Memory B cell (primary cell): ENCODE measurements around the gene NCKAP5.

ENCODE experiments used
- ATAC-seq: fragments of 150-1000 bp; cut with Tn5 transposase; 2 replicates; pipeline ENCODE4 v1.10.0; 2021; ENCODE audit warnings: low read depth, mild to moderate bottlenecking, moderate library complexity
- DNase-seq, 2 donors: peaks; one replicate each; pipeline ENCODE4 v3.0.0; 2022; ENCODE audit warnings: low spot score in 2 of 2
- H3K27ac Mint-ChIP-seq: one replicate; pipeline ENCODE4 v1.8.0; 2022; ENCODE audit warnings: mild to moderate bottlenecking, moderate library complexity, mixed read lengths
- H3K27me3 Mint-ChIP-seq: one replicate; pipeline ENCODE4 v1.8.0; 2022; ENCODE audit warnings: mixed read lengths
- H3K36me3 Mint-ChIP-seq: one replicate; pipeline ENCODE4 v1.8.0; 2022; ENCODE audit warnings: mild to moderate bottlenecking, mixed read lengths
- H3K4me1 Mint-ChIP-seq: one replicate; pipeline ENCODE4 v1.8.0; 2022; ENCODE audit warnings: mixed read lengths
- H3K4me3 Mint-ChIP-seq: one replicate; pipeline ENCODE4 v1.8.0; 2022; ENCODE audit warnings: mild to moderate bottlenecking, moderate library complexity, mixed read lengths
- H3K9me3 Mint-ChIP-seq: one replicate; pipeline ENCODE4 v1.8.0; 2022; ENCODE audit warnings: mixed read lengths

Gene NCKAP5

DNA sequence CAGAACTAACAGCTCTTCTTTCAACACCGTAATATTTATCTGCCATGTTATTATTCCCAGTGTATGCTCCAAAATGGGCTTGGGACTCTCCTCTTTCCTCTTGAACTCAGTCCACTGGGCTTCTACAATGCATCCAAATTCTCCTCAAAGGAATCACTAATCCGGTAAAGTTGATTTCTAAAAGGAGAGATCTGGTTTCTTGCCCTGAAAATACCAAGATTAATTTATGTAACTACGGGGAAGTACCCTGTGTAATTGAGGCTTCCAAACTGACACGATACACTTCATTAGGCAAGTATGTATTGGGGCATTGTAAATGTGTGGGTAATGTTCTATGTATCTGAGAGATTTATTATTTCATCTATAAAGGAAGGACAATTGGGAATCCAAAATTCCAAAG, 5.7 kb downstream of the NCKAP5 start:
- no peak for ATAC-seq
- H3K36me3 Mint-ChIP-seq, result no peaks in the 10 kb centered on the region
- no peaks in the 10 kb centered on the region for H3K4me1 Mint-ChIP-seq
- no peak for DNase-seq
- H3K9me3 Mint-ChIP-seq, result no peaks in the 10 kb centered on the region
- no peak overlapping the region for H3K4me3 Mint-ChIP-seq
- peaks cover 15% of the 10 kb centered on the region for H3K27me3 Mint-ChIP-seq
- no peak overlapping the region for H3K27ac Mint-ChIP-seq

DNA sequence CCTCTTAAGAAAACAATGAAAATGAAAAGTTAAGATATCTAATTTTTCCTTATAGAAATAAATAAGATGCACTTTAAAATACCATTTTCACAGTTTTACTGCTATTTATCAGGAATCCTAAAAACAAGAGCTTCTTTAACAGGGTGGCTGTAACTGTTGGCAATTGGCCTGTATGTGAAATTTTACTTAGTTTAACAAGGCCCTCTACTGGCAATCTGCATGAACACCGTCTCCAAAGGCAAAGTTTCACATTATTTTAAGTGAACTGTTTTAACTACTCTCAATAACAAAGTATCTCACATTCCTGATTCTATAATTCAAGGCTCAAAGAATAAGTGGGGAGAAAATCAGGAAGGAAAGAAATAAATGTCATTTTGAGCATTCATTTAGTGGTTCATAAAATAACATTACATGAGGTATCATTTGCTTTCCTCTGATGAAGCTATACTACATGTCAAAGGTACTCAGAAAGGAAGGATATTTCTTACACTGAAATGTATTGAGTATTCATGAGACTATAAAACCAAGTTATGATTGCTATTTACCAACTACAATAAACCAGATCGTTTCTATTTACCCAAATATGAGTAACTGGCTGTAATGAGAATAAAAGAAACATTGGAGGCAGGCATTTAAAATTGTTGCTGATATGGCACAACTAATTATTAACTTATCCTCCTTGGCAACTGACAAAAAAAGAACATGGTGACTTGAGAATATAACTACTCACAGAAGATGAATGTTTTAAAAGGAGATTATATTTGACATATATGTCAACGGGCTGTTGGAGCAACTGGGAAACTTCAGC, 7.0 kb downstream of the NCKAP5 start:
- Mint-ChIP-seq H3K36me3 (no peaks in the 10 kb centered on the region), H3K27ac (no peak overlapping the region), H3K4me1 (no peaks in the 10 kb centered on the region), H3K9me3 (no peaks in the 10 kb centered on the region), H3K27me3 (peaks cover 15% of the 10 kb centered on the region), H3K4me3 (no peak overlapping the region)
- ATAC-seq, result no peak
- no peak for DNase-seq

DNA sequence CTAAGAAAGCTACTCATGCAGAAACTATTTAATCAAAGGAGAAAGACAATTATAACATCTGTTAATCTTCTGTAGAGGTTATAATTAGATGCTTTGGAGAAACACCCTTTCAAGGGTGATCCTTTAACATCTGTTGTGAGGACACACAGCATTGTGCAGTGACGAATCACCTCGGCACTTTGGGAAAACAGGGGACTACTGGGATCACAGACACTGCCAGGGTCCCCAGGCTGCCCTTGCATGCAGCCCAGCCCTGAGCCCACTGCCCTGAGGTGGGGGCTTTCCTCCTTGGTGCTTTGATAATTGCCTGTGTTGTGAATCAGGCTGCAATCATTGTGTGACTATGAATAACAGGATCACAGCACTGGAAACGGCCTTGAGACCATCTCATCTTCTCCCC, 10.6 kb downstream of the NCKAP5 start:
- Mint-ChIP-seq H3K9me3 (no peaks in the 10 kb centered on the region), H3K36me3 (no peaks in the 10 kb centered on the region), H3K27me3 (peaks cover 4% of the 10 kb centered on the region), H3K4me1 (no peaks in the 10 kb centered on the region), H3K4me3 (no peak overlapping the region), H3K27ac (no peak overlapping the region)
- ATAC-seq (no peak), DNase-seq (no peak)

DNA sequence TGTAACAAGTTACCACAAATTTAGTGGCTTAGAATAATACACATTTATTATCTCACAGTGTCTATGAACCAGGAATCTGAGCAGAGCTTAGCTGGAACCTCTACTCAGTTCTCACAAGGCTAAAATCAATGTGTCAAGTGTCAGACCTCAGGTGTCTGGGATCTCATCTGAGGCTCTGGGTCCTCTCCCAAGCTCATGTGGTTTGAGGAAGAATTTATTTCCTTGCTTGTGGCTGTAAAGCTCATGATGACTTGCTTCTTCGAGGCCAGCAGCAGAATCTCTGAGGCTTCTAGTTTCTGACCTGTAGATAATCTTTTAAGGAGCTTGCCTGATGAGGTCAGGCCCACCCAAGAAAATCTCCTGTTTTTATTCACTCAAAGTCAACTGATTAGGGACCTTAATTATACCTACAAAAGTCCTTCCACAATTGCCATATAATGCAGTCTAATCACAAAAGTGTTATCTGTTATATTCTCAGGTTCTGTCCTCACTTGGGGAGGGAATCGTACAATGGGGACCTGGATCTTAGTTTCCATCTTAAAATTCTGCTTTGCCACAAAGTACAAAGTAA, 14.3 kb downstream of the NCKAP5 start:
- Mint-ChIP-seq H3K27me3 (peaks cover 4% of the 10 kb centered on the region), H3K4me1 (no peaks in the 10 kb centered on the region), H3K36me3 (no peaks in the 10 kb centered on the region), H3K9me3 (no peaks in the 10 kb centered on the region), H3K4me3 (no peak overlapping the region), H3K27ac (no peak overlapping the region)
- ATAC-seq (no peak), DNase-seq (no peak)

DNA sequence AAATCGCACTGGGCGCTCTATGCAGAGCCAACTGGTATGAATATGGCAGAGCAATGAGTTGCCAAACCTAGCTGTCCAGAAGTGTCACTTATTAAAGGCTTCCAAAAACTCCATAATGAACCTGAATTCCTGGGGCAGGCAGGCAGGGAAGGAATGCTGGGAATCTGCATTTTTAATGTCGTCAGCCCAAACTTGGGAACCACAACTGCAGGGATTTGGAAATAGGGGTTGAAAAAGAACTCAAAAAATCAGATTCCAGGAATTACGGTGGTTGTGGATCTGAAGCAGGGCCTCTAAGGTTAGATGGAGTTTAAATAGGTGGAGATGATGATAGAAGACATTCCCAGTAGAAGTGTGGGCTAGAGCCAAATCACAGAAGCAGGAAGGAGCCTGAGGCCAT, 15.0 kb downstream of the NCKAP5 start:
- no peak overlapping the region for H3K27ac Mint-ChIP-seq
- no peaks in the 10 kb centered on the region for H3K36me3 Mint-ChIP-seq
- no peak overlapping the region for H3K4me3 Mint-ChIP-seq
- no peak for DNase-seq
- H3K4me1 Mint-ChIP-seq, result no peaks in the 10 kb centered on the region
- no peak for ATAC-seq
- H3K9me3 Mint-ChIP-seq, result no peaks in the 10 kb centered on the region
- peaks cover 2% of the 10 kb centered on the region for H3K27me3 Mint-ChIP-seq

DNA sequence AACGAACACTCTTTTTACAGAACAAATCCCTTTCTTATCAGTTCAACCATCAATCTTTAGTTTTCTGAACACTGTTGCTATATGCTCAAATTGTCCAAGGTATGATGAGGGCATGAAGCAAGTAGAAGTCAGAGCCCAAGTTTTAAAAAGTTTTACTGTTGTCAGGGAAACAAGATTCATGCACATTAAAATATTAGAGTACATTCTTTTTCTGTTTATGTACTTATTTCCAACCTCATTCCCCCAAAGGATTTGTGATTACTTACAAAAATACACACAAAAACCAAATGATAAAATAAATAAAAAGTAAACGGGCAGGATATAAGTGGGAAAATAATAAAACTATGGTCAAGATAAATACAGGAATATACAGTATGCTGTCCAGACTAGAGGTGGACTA, 15.4 kb downstream of the NCKAP5 start:
- H3K36me3 Mint-ChIP-seq, result no peaks in the 10 kb centered on the region
- H3K4me3 Mint-ChIP-seq, result no peak overlapping the region
- no peak for DNase-seq
- H3K27me3 Mint-ChIP-seq, result no peaks in the 10 kb centered on the region
- H3K27ac Mint-ChIP-seq, result no peak overlapping the region
- H3K4me1 Mint-ChIP-seq, result no peaks in the 10 kb centered on the region
- H3K9me3 Mint-ChIP-seq, result no peaks in the 10 kb centered on the region
- no peak for ATAC-seq

DNA sequence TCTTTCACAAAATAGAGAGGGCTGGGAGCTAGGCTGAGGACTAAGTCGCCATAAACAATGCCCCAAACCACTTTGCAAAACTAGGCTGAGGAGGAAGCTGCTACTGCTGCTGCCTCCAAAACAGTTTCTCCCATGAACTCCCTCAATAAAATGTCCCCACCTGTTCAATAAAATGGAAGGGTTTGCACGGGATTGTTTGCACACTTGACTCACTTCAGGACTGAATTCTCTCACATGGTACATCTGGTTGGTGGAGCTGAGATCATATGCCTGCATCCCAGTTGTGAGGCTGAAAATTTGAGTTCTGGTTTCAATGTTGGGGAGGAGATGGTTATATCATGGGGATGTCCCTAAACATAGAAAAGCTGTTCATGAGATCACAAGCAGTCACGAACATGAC, 26.5 kb downstream of the NCKAP5 start:
- no peak for ATAC-seq
- H3K27me3 Mint-ChIP-seq, result peaks cover 3% of the 10 kb centered on the region

DNA sequence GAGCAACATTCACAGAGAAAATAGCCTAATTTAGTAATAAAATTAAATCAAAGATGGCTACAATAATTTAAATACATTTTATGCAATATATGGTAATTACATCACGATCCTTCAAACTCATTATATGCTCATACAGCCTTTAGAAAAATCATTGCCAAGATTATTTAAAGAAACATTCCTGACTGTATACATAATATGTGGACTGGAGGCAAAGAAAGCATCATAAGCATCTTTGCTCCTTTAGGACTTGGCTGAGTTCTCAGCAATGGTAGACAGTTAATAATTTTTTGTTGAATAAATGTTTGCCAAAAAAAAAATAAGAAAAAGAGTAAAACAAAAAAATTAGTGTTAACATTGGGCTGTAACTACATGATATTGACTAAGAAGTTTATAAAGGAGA, 26.9 kb downstream of the NCKAP5 start:
- H3K4me1 Mint-ChIP-seq, result no peaks in the 10 kb centered on the region

More for the DNA sequence above, 26.5 kb downstream of the NCKAP5 start:
- Mint-ChIP-seq H3K36me3 (no peaks in the 10 kb centered on the region), H3K27ac (no peak overlapping the region), H3K4me1 (no peaks in the 10 kb centered on the region), H3K9me3 (no peaks in the 10 kb centered on the region), H3K4me3 (no peak overlapping the region)
- DNase-seq, result no peak

DNA sequence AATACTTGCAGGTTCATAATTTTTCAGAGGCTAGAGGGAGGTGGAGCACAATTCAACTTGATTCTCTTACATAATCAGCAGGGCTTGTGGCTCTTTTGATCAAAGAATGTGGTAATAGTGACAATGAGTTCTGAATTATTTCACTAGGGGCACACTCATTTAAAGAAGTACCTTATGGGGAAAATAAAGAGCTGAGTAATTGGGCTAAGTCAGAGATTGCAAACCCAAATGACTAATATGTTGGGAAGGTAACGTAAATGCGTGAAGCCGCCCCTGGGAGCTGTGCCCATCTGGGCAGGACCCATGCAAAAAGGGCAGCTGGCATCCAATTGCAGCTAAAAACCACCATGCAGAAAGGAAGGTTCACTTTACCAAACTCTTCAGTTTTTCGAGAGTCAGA, 35.3 kb downstream of the NCKAP5 start:
- ATAC-seq (no peak), DNase-seq (no peak)
- Mint-ChIP-seq H3K4me1 (no peaks in the 10 kb centered on the region), H3K36me3 (no peaks in the 10 kb centered on the region), H3K27me3 (peaks cover 3% of the 10 kb centered on the region), H3K27ac (no peak overlapping the region), H3K4me3 (no peak overlapping the region), H3K9me3 (no peaks in the 10 kb centered on the region)

More for the DNA sequence above, 26.9 kb downstream of the NCKAP5 start:
- Mint-ChIP-seq H3K27ac (no peak overlapping the region), H3K27me3 (peaks cover 3% of the 10 kb centered on the region), H3K4me3 (no peak overlapping the region), H3K9me3 (no peaks in the 10 kb centered on the region), H3K36me3 (no peaks in the 10 kb centered on the region)
- ATAC-seq (no peak), DNase-seq (no peak)

DNA sequence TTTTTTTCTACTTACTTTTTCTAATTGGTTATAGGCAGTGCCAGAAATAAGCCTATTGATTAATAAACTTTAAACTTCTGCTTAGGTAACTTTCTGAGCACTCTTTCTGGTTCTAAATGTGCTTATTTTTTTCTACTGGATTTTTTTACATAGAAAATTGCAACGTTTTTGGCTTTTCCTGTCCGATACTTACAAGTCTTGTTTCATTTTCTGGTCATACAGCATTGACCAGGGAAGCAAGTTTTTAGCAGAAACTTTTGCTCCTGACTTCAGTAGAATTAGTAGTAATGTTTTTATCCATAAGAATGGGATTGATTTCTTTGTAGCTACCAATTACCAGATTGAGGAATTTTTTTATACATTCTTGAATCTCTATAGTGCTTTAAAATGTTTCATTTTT, 36.9 kb downstream of the NCKAP5 start:
- no peak for DNase-seq
- H3K27ac Mint-ChIP-seq, result no peak overlapping the region
- no peaks in the 10 kb centered on the region for H3K9me3 Mint-ChIP-seq
- H3K36me3 Mint-ChIP-seq, result no peaks in the 10 kb centered on the region
- peaks cover 2% of the 10 kb centered on the region for H3K27me3 Mint-ChIP-seq
- H3K4me1 Mint-ChIP-seq, result no peaks in the 10 kb centered on the region
- no peak for ATAC-seq
- no peak overlapping the region for H3K4me3 Mint-ChIP-seq

DNA sequence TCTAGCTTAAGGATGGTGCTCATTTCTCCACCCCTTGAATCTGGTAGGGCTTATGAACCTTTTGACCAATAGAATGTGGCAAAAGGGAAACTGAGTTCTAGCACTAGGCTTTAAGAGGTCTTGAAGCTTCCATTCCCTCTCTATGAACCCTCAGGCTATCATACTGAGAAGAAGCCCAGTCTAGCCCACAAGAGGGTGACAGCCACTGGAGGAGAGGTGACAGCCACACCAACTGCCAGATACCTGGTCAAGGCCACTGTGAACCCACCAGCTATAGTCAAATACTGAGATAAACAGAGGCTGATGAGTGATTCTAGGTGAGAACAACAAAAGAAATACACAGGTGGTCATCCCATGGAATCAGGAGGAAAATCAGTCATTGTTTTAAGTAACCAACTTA, 37.6 kb downstream of the NCKAP5 start:
- H3K27me3 Mint-ChIP-seq, result peaks cover 2% of the 10 kb centered on the region
- no peaks in the 10 kb centered on the region for H3K36me3 Mint-ChIP-seq
- no peak overlapping the region for H3K27ac Mint-ChIP-seq

DNA sequence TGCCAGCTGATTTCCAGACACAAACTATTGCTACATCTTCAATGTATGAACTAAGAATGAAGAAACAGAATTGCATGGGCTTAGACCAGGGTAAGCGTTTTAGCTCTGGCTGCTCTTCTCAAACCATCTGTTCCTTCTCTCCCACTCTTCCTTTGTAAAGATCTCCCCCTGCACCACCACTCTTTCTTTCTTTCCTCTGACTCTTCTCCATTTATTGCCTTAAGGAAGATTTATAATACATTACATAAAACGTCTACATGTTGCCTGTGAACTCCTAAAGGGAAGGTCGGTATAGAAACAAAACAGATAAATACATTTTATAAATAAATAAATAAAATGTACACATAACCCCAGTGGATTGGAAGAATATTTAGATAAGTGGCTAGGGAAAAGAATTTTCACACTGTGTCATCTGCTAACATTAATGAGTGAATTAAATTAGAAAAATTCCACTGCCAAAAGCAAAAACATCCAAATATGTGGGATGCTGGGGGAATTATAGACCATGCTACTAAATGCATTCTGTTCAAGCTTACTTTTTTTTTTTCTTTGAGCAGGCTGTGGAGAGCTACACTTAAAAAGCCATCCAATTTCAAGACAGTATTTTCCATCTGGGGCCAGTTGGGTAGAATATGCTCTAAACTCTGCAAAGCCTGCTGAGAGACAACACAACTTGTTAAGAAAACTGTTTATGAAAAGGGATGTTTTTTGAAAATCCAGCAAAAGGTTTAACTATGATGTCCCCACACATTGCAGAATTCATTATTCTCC, 41.5 kb downstream of the NCKAP5 start:
- ATAC-seq (no peak), DNase-seq (no peak)
- peaks cover 2% of the 10 kb centered on the region for H3K27me3 Mint-ChIP-seq
- no peak overlapping the region for H3K27ac Mint-ChIP-seq
- peaks cover 1% of the 10 kb centered on the region for H3K9me3 Mint-ChIP-seq
- H3K36me3 Mint-ChIP-seq, result no peaks in the 10 kb centered on the region
- no peaks in the 10 kb centered on the region for H3K4me1 Mint-ChIP-seq
- no peak overlapping the region for H3K4me3 Mint-ChIP-seq

More for the DNA sequence above, 37.6 kb downstream of the NCKAP5 start:
- no peak for DNase-seq
- Mint-ChIP-seq H3K4me1 (no peaks in the 10 kb centered on the region), H3K4me3 (no peak overlapping the region), H3K9me3 (peaks cover 1% of the 10 kb centered on the region)
- no peak for ATAC-seq

DNA sequence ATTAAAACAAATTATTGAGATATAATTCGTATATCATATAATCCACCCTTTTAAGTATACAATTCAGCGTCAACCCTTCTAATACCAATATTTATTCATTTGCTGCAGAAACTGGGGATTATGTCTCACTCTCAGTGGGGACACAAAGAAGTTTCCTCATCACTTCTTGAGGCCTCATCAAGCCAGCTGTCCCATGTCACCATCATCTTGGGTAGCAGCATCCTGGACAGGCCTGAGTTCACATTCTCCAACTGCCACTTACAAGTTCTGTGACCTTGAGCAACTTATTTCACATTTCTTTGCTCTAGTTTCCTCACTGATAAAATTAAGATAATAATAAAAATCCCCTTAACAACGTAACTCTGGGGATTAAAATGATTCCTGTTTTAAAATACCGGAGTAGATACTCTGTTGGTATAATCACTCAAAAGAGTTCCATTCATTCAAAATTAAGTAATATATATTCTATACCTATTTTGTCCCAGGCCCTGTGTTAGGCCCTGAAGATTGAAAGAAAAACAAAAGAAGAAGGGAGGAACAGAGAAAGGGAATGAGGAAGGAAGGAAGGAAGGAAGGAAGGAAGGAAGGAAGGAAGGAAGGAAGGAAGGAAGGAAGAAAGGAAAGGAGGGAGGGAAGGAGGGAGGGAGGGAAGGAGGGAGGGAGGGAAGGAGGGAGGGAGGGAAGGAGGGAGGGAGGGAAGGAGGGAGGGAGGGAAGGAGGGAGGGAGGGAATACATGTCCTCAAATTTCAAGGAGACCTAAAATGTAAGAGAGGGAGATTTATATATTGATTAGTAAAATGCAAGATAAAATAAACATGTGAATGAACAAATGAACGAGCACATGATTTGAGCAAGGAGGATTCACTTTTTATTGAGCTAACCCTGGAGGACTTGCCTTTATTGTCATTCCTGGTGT, 42.4 kb downstream of the NCKAP5 start:
- DNase-seq, result no peak
- H3K4me3 Mint-ChIP-seq, result no peak overlapping the region
- no peaks in the 10 kb centered on the region for H3K36me3 Mint-ChIP-seq
- no peaks in the 10 kb centered on the region for H3K4me1 Mint-ChIP-seq
- no peak for ATAC-seq
- H3K27me3 Mint-ChIP-seq, result peaks cover under 1% of the 10 kb centered on the region
- H3K9me3 Mint-ChIP-seq, result peaks cover 1% of the 10 kb centered on the region
- no peak overlapping the region for H3K27ac Mint-ChIP-seq

DNA sequence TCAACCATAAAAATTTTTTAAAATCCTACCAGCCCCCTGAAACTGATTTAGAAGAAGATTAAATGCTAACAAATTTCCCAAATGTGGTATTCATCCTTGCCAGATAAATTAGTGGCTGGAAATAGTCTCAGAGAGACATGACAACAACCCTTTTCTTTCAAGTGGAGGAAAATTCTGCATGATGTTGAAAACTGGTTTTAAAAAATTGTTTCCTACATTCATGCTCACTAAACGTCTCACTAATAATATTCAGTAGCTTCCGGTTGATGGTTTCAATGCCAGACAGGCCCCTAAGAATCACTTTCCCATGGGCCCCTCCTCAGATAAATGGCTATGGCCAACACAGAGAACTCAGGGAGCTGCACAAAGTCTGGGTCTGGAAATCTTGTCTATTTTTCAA, 43.2 kb downstream of the NCKAP5 start:
- H3K4me3 Mint-ChIP-seq, result no peak overlapping the region
- peaks cover 1% of the 10 kb centered on the region for H3K9me3 Mint-ChIP-seq
- peaks cover 2% of the 10 kb centered on the region for H3K27me3 Mint-ChIP-seq
- no peaks in the 10 kb centered on the region for H3K36me3 Mint-ChIP-seq
- no peak overlapping the region for H3K27ac Mint-ChIP-seq
- ATAC-seq, result no peak
- no peaks in the 10 kb centered on the region for H3K4me1 Mint-ChIP-seq
- DNase-seq, result no peak
